ENCODE measurements around the gene PLOD2. TPM values are rescaled to one million over a fixed set of nuclear protein-coding genes. Genes with fewer than 3 reads are reported as not detected.

Gene PLOD2
- 41.3 and 47.6 TPM in 2 replicates for total RNA-seq

DNA sequence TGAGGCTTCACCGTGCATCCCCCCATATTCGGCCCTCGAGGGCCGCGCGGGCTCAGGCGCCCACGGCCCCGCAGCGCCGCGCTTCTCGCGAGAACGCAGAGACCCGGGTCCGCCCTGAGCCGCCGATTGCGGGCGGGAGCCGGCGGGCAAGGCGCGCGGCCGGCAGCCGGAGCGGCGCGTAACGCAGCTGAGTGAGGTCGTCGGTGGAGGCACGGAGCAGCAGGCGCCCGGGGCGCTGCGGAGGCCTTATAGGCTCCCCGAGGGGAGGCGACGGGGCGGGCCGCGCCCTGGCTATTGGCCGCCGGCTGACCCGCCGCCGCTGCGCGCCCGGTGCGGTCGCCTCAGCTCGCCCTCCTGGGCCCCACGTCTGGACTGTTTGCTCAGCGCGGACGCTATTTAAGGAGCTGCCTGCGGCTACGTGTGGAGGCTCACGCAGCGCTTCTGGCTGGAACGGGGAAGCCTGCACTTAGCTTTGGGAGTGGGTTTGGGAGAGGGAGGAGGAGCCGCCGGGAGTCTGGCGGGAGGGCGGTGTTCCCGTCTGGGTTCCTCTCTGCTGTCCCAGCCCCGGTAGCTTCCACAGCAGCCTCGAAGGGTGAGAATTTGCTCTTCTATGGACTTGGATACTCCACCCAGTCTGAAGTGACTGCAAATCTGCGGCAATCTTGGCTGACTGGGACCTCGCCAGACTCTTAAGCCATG lies at the start of gene PLOD2:
TSS of gene PLOD2 (minus strand) at position 221 of the 699 bp plus-strand sequence. CDS start at position 26, 195 bp downstream.

Other genes starting within 250 kb of the PLOD2 start
- gene PLSCR4, start 89.9 kb upstream of the PLOD2 start, total RNA-seq = 1.3 and 3.8 TPM in 2 replicates